Endodermal cell (in vitro differentiated cells): ENCODE data around the gene IL22RA2. TPM values are rescaled to one million over a fixed set of nuclear protein-coding genes. Genes with fewer than 3 reads are reported as not detected.

Experiments
- DNase-seq: peaks from one replicate; pipeline ENCODE4 v3.0.0-alpha.2; 2017
- H3K27ac ChIP-seq: 2 replicates; pipeline ENCODE4 v1.5.1; 2013; ENCODE audit warnings: mild to moderate bottlenecking, low read depth, low read length, moderate library complexity
- H3K27me3 ChIP-seq: 2 replicates; pipeline ENCODE4 v1.6.1; 2013; ENCODE audit warnings: mild to moderate bottlenecking, low read length, moderate library complexity; ENCODE audit not compliant: insufficient read depth, control insufficient read depth, poor library complexity, severe bottlenecking
- H3K36me3 ChIP-seq: 2 replicates; pipeline ENCODE4 v1.7.0; 2013; ENCODE audit warnings: mild to moderate bottlenecking, low read length, moderate library complexity; ENCODE audit not compliant: control insufficient read depth, insufficient read depth
- H3K4me1 ChIP-seq: one replicate; pipeline ENCODE4 v1.7.0; 2013; ENCODE audit warnings: low read length; ENCODE audit not compliant: control insufficient read depth, insufficient read depth
- H3K4me3 ChIP-seq: 2 replicates; pipeline ENCODE4 v1.5.1; 2013; ENCODE audit warnings: mild to moderate bottlenecking, low read length, moderate library complexity
- H3K9ac ChIP-seq: 2 replicates; pipeline ENCODE4 v1.6.1; 2013; ENCODE audit warnings: mild to moderate bottlenecking, low read length, moderate library complexity; ENCODE audit not compliant: poor library complexity, severe bottlenecking; ENCODE audit errors: extremely low read depth
- H3K9me3 ChIP-seq: 2 replicates; pipeline ENCODE4 v1.6.1; 2013; ENCODE audit warnings: mild to moderate bottlenecking, low read length, moderate library complexity; ENCODE audit not compliant: control insufficient read depth
- H3K27ac Mint-ChIP-seq: 2 replicates; pipeline ENCODE4 v1.8.0; 2020; ENCODE audit warnings: mixed read lengths
- H3K27me3 Mint-ChIP-seq: 2 replicates; pipeline ENCODE4 v1.8.0; 2021; ENCODE audit warnings: mild to moderate bottlenecking, mixed read lengths; ENCODE audit not compliant: insufficient read depth
- H3K36me3 Mint-ChIP-seq: 2 replicates; pipeline ENCODE4 v1.8.0; 2020; ENCODE audit warnings: low read depth, mixed read lengths
- H3K4me1 Mint-ChIP-seq: 2 replicates; pipeline ENCODE4 v1.8.0; 2020; ENCODE audit warnings: mixed read lengths
- H3K4me3 Mint-ChIP-seq: 2 replicates; pipeline ENCODE4 v1.8.0; 2020; ENCODE audit warnings: mild to moderate bottlenecking, moderate library complexity, mixed read lengths
- H3K9me3 Mint-ChIP-seq: 2 replicates; pipeline ENCODE4 v1.8.0; 2020; ENCODE audit warnings: mild to moderate bottlenecking, mixed read lengths
- CTCF ChIP-seq: fragments of 200-600 bp; sonication (generic); conservative IDR thresholded peaks from 2 replicates; pipeline ENCODE4 v1.5.0; 2021; ENCODE audit warnings: antibody characterized with exemption, mild to moderate bottlenecking
- WGBS, 2 experiments: methylation state at CpG; one replicate each; pipeline versions ENCODE4 v1.1.5 to v1.1.7; 2013; ENCODE audit warnings: missing lambda C conversion rate in 2 of 2, mixed read lengths in 1 of 2; ENCODE audit not compliant: insufficient coverage in 1 of 2, insufficient read length in 1 of 2; 5-methylcytosine and 5-hydroxymethylcytosine counted together
- total RNA-seq, 2 donors: library from RNA; stranded (reverse); fragmentation: NEBNext Ultra II Directional in 1 of 2; extraction: Animal tissue kit (Norgen Biotek cat#: 25700) in 1 of 2; gene quantifications; 2 replicates in 1 of 2; 3 replicates in 1 of 2; pipeline ENCODE4 v1.2.1, GENCODE V29; 2021

IL22RA2 gene
- total RNA-seq, 2 donors from 2014 or later, result not detected

- H3K4me1 ChIP-seq, result no peaks in the 10 kb centered on the region
- 29 to 56% methylated on average over 1 of the region's 2 CpGs for WGBS, 2 experiments
These were observed 57.8 kb downstream of the IL22RA2 start for GRCh38 chr6:137115658-137116057.

GRCh38 chr6:137112067-137112355, 61.4 kb downstream of the IL22RA2 start:
- peaks cover 33% of the 10 kb centered on the region for H3K9me3 ChIP-seq
- H3K4me3 Mint-ChIP-seq, result no peak overlapping the region
- H3K4me1 Mint-ChIP-seq, result no peaks in the 10 kb centered on the region
- no peaks in the 10 kb centered on the region for H3K36me3 Mint-ChIP-seq
- no peaks in the 10 kb centered on the region for H3K27me3 ChIP-seq
- no peak overlapping the region for H3K4me3 ChIP-seq
- no peaks in the 10 kb centered on the region for H3K4me1 ChIP-seq
- TF ChIP-seq CTCF, result no peak
- no peaks in the 10 kb centered on the region for H3K36me3 ChIP-seq
- no peak overlapping the region for H3K9ac ChIP-seq
- H3K27me3 Mint-ChIP-seq, result no peaks in the 10 kb centered on the region
- H3K27ac Mint-ChIP-seq, result no peak overlapping the region
- no peak for DNase-seq
- 94 to 96% methylated on average over 3 to 5 of the region's 5 CpGs for WGBS, 2 experiments
- peaks cover 31% of the 10 kb centered on the region for H3K9me3 Mint-ChIP-seq
- H3K27ac ChIP-seq, result no peak overlapping the region

More at GRCh38 chr6:137115658-137116057, 57.8 kb downstream of the IL22RA2 start:
- no peak overlapping the region for H3K4me3 Mint-ChIP-seq
- H3K36me3 ChIP-seq, result no peaks in the 10 kb centered on the region
- peaks cover 34% of the 10 kb centered on the region for H3K9me3 ChIP-seq
- peaks cover 39% of the 10 kb centered on the region for H3K9me3 Mint-ChIP-seq
- H3K4me1 Mint-ChIP-seq, result no peaks in the 10 kb centered on the region
- peaks cover 2% of the 10 kb centered on the region for H3K36me3 Mint-ChIP-seq
- no peak overlapping the region for H3K27ac ChIP-seq
- no peak overlapping the region for H3K9ac ChIP-seq
- H3K27me3 ChIP-seq, result no peaks in the 10 kb centered on the region
- H3K27ac Mint-ChIP-seq, result no peak overlapping the region
- H3K4me3 ChIP-seq, result no peak overlapping the region
- no peak for DNase-seq
- peaks cover 1% of the 10 kb centered on the region for H3K27me3 Mint-ChIP-seq
- TF ChIP-seq CTCF, result no peak

GRCh38 chr6:137111296-137112066, 62.0 kb downstream of the IL22RA2 start:
- WGBS, 2 experiments, result 89 to 98% methylated on average over 1 to 2 of the region's 2 CpGs
- Histone ChIP-seq H3K27ac (no peak overlapping the region), H3K9ac (no peak overlapping the region), H3K4me1 (no peaks in the 10 kb centered on the region), H3K27me3 (no peaks in the 10 kb centered on the region), H3K36me3 (no peaks in the 10 kb centered on the region), H3K9me3 (peaks cover 32% of the 10 kb centered on the region), H3K4me3 (no peak overlapping the region)
- no peak overlapping the region for H3K4me3 Mint-ChIP-seq
- no peak for TF ChIP-seq CTCF
- no peaks in the 10 kb centered on the region for H3K4me1 Mint-ChIP-seq
- no peaks in the 10 kb centered on the region for H3K36me3 Mint-ChIP-seq
- no peak overlapping the region for H3K27ac Mint-ChIP-seq
- H3K9me3 Mint-ChIP-seq, result peaks cover 26% of the 10 kb centered on the region
- no peak for DNase-seq
- no peaks in the 10 kb centered on the region for H3K27me3 Mint-ChIP-seq
